Retinal pigment epithelial cell (primary cell): ENCODE data around the gene PNPO.
A peak's percentile ranks its signal among the peaks of the same experiment; 100 is the strongest.

Experiments
- DNase-seq: peaks from one replicate; pipeline ENCODE4 v3.0.0-alpha.2; 2010; ENCODE audit warnings: low read depth
- H3K4me3 ChIP-seq: 2 replicates; pipeline ENCODE4 v1.5.1; 2011; ENCODE audit warnings: mild to moderate bottlenecking, low read length, control low read depth, moderate library complexity
- CTCF ChIP-seq: conservative IDR thresholded peaks from 2 replicates; pipeline ENCODE4 v1.5.1; 2011; ENCODE audit warnings: low read depth, low read length, control low read depth, inconsistent platforms

The PNPO gene

DNA sequence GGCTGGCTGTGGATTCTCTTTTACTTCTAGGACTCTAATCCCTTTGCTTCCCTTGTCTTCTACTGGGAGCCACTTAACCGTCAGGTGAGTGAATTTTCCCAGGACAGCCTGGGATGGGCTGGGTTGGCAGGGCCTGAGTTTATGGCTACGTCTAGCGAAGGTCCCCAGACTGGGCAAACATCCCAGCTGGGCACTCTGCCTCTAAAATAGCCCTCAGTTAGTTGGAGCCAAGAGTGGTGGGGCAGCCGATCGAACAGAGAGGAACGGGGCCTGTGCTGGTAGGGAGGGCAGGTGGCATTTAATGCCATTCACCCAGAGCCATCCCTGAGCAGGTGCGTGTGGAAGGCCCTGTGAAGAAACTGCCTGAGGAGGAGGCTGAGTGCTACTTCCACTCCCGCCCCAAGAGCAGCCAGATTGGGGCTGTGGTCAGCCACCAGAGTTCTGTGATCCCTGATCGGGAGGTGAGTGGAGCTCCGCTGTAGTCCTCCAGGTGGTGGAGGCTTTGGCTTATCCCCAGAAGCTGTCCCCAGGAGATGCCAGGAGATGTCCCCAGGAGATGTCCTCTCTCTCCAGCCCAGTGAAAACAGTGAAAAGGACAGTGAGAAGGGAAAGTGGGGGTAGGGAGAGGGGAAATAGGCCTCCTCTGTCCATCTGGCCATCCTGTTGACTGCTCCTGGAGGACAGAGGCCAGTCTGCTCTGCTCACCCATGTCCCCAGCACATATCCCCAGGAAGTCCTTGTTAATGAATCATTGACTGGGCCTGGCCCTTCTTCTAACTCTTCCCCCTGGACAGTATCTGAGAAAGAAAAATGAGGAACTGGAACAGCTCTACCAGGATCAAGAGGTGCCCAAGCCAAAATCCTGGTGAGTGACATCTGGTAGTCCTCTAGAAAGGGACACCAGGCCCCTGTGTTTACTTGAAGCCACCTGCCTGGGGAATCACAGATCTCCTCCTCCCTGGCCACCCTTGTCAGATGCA lies 4.4 kb downstream of the PNPO start:
- TF ChIP-seq CTCF, result no peak
- no peak overlapping the region for H3K4me3 ChIP-seq
- DNase-seq, result no peak

DNA sequence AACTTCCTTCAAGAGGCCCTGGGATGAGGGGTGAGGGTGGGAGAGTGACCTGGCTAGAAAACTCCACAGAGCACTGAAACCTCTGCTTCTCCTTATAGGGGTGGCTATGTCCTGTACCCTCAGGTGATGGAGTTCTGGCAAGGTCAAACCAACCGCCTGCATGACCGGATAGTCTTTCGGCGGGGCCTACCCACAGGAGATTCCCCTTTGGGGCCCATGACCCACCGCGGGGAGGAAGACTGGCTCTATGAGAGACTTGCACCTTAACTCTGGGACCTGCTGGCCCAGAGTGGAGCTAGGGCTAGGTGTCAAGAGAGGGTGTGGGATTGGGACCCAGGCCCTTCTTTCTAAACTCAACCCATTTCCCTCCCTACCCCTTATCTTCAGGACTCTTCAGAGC lies 5.1 kb downstream of the PNPO start:
- H3K4me3 ChIP-seq, result no peak overlapping the region
- DNase-seq, result no peak
- TF ChIP-seq CTCF, result no peak

DNA sequence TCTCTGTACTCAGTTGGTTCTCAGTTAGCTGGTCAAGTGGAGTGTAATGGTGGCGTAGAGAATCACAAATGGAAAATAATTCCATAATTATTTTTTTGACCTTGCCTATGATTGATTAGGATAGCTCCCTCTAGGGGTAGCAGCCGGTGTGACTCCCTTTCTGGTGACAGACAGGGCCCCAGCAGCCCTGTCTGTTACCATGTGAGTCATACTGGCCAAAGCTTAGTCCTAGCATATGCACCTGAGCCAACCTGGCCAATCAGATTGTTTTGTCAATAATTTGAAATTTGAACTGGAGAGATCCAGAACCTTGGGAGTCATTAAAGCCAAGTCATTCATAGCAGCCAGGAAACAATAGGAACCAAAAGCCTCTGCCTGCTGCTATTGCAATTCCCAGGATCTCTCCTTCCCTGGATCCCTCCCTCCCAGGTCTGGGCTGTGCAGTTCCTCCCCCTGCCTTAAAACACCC lies 5.6 kb downstream of the PNPO start:
- peak; percentile 75 for DNase-seq
- TF ChIP-seq CTCF, result peak; percentile 89
- no peak overlapping the region for H3K4me3 ChIP-seq

GRCh38 chr17:47948706-47949196 lies 7.4 kb downstream of the PNPO start:
- no peak overlapping the region for H3K4me3 ChIP-seq
- peak; percentile 10 for DNase-seq
- TF ChIP-seq CTCF, result no peak

DNA sequence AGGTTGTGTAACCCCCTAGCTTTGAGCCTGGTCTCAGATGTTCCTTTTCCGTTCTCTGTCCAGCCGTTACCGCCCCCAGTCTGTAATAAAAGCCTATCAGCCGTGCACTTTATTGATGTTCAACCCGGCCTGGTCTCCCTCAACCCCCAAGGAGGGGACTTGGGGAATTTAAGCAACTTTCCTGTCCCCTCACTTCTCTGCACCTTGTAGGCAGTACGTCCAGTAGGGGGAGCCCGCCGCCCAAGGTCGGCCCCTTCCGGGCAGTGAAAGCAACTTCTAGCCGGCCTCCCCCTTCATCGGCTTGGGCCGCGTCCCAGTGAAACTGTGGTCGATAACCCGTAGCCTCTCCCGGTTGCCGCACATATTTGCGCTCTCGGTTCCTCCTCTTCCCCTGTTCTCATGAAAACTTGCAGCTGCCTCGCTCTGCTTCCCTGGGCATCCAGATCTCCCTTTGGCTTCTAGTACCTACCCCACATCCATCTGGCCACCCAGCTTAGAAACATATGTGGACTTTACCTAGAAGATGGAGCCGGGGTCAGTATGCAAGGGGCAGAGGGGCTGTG lies 7.9 kb downstream of the PNPO start:
- H3K4me3 ChIP-seq, result peak overlapping the region; percentile 19
- TF ChIP-seq CTCF, result peak; percentile 91
- DNase-seq, result peak; percentile 25

GRCh38 chr17:47949946-47950345 lies 8.6 kb downstream of the PNPO start:
- DNase-seq, result no peak
- TF ChIP-seq CTCF, result no peak

More at GRCh38 chr17:47949946-47950345, 8.6 kb downstream of the PNPO start:
- H3K4me3 ChIP-seq, result no peak overlapping the region
